GM12875 (cell line): ENCODE measurements around the gene BCAS1.

Experiments
- H3K4me3 ChIP-seq: one replicate; pipeline ENCODE4 v1.5.1; 2011; ENCODE audit warnings: low read depth, low read length, control low read depth
- CTCF ChIP-seq: IDR thresholded peaks from 2 replicates; pipeline ENCODE4 v1.5.1; 2011; ENCODE audit warnings: low read depth, mild to moderate bottlenecking, control low read depth, inconsistent platforms, low read length, moderate library complexity, borderline replicate concordance; ENCODE audit not compliant: insufficient read depth

BCAS1 gene

GRCh38 chr20:53917145-53918019 lies 153.0 kb downstream of the BCAS1 start:
- TF ChIP-seq CTCF = no peak
- H3K4me3 ChIP-seq = no peak overlapping the region

- no peak for TF ChIP-seq CTCF
- H3K4me3 ChIP-seq = no peak overlapping the region
Measured at GRCh38 chr20:53916173-53916512, 154.3 kb downstream of the BCAS1 start.

- peak overlapping the region; percentile 33 for H3K4me3 ChIP-seq
- TF ChIP-seq CTCF = peak; percentile 76
Measured at GRCh38 chr20:53915446-53916172, 154.8 kb downstream of the BCAS1 start.

GRCh38 chr20:53914781-53915445 lies 155.5 kb downstream of the BCAS1 start:
- no peak for TF ChIP-seq CTCF
- H3K4me3 ChIP-seq = peak overlapping the region; percentile 33

GRCh38 chr20:53914091-53914780 lies 156.2 kb downstream of the BCAS1 start:
- TF ChIP-seq CTCF = no peak

GRCh38 chr20:53911301-53911700 lies 159.1 kb downstream of the BCAS1 start:
- no peak overlapping the region for H3K4me3 ChIP-seq
- no peak for TF ChIP-seq CTCF

More at GRCh38 chr20:53914091-53914780, 156.2 kb downstream of the BCAS1 start:
- no peak overlapping the region for H3K4me3 ChIP-seq
